HG03469 (cell line): ENCODE results near the gene PID1.
"Not testable (repeated sequence)": the region's sequence is repeated elsewhere in the genome, so short reads cannot be mapped to it uniquely, and the experiment has no call there.

Source experiments
- ATAC-seq: cut with Tn5 transposase; IDR thresholded peaks from one replicate; pipeline ENCODE4 v1.9.1; 2021; ENCODE audit warnings: mild to moderate bottlenecking, moderate library complexity, moderate number of reproducible peaks; ENCODE audit not compliant: unreplicated experiment

Gene PID1

GRCh38 chr2:229084447-229084846 lies 186.6 kb downstream of the PID1 start:
- ATAC-seq: no peak

GRCh38 chr2:229083606-229084340 lies 187.3 kb downstream of the PID1 start:
- no peak for ATAC-seq

DNA sequence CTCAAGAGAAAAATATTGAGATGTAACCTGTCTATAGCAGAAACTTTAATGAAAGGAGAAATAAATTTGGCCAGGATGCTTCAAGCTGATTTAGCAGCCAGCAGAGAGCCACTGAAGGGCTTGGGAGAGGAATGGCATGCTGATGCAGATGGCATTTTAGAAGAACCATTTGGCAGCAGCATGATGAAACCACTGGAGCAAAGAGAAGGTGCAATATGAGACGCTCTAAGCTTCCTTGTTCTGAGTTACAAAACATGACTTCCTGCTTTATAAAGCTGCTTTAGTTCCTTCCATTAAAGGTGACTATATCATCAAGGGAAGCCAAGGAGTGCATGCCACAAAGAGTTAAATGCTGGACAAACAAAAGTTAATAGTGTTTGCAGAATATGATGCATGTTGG lies 189.7 kb downstream of the PID1 start:
- no peak for ATAC-seq

DNA sequence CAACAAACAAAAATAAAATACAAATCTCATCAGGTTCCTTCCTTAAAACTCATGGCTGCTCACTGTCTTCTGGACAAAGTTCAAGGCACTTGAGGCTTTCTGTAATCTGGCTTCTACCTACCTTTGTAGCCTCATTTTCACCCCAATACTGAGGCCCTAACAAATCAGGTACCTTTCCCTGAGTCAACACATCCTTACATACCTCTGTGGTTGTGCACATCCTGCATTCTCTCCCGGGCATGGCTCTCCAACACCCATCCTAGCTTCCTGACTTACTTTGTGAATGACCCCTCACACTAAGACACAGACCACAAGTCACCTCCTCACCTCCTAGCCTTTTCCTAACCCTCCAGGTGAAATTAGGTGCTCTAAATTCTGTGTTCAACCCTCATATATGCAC lies 190.9 kb downstream of the PID1 start:
- no peak for ATAC-seq

GRCh38 chr2:229076886-229077285 lies 194.2 kb downstream of the PID1 start:
- ATAC-seq: not testable (repeated sequence)

DNA sequence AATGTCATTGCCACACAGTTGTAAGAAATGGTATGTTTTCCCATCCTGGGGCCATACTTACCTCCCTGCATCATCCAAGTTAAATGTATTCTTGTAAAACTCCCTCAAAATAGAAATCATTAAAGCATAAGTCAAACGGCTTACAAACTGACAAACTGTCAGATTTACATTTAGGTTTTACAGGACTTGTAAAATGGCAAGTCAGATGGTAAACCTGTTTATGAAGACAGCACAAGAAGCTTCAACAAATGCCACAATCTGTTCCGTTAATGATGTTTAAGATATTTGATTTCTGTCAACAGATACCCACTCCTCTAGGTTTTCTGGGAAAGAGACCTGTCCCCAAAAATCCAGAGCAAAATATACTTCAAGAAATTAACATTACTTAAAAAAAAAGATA lies 197.2 kb downstream of the PID1 start:
- ATAC-seq: no peak

DNA sequence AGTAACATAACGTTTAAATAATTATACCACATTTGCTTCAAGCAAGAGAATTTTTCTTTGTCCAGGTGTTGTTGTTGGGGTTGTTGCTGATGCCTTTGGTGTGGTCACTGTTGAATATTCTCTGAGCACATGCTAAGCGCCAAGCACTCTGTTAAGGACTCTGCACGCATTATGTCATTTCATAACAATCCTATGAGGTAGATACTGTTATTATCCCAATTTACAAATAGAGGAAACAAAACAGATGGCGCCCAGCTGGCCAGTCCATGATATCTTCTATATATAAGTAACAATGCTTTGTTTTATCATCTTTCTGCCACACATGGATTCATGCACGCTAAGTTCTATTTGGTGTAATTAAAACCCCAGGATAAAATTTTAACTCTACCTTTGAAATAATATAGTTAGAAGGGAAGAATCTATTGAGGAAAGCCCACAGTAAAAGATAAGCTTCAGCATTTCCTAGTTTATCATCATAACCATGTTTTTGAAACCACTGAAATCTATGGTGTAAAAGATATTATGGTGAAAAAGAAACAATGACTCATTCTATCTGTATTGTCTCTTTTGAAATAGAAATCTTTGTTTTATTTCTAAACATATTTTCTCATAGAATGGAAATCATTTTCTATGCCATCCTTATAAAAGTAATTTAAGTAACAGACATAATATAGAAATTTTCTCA lies 199.7 kb downstream of the PID1 start:
- ATAC-seq: no peak

DNA sequence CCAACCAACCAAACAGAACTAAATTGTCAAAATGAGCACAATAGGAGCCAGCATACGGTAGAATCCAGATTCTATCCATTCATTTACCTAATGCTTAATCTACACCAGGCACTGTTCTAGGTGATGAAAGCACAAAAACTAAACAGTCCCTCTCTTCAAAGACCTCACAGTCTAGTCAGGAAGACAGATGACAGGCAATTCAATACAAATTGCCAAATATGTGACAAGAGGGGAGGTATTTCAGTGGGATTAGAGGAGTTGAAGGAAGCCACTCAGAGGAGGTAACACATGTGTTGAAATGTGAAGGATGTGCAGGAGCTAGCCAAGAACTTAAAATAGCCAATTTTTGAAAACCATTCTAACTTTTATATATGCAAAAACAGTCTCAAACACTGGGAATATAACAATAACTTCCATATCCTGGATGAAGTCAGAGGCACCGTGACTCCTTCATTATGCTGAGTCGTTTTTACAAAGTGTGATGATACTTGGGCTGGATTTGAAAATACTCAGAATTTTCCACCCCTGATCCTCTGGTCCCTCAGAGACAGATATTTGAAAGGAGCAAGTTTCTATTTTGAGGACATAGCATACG lies 204.9 kb downstream of the PID1 start:
- no peak for ATAC-seq

GRCh38 chr2:229064749-229065148 lies 206.3 kb downstream of the PID1 start:
- no peak for ATAC-seq

DNA sequence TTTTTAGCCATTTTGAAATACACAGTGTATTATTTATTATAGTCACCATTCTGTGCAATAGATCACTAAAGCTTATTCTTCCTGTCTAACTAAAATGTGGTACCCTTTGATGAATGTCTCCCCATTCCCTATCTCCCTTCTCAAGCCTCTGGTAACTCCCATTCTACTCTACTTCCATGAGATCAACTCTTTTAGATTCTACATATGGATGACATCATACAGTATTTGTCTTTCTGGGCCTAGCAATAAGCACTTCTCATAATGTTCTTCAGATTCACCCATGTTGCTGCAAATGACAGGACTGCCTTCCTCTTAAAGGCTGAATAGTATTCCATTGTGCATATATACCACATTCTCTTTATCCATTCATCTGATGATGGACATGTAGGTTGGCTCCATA lies 210.9 kb downstream of the PID1 start:
- ATAC-seq: no peak

DNA sequence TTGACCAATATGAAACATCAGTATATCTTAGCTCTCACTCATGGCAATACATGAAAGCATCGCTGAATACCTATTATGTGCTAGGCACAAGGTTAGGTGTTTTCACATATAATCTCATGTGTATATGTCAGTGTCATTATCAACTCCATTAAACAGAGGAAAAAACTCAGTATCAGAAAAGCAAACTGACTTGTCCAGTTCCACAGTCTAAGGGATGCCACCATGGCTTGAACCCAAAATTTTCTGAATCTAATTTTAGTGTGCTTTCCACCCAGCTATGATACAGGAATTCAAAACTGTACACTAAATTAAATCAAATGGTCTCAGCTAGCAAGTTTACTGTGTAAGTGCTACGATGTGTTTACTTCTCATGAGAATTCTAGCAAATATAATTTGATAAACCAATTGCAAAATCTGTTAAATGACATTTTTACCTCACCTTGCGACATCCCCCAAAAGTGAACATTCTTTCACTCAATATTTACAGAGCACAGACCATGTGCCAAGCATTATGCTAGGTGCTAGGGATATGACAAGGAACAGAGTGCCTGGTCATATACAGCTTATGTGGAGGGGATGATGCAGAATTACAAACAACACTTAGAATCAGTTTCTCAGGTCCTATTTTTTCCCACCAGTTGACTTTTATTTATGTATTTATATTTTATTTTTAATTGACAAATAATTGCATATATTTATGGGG lies 211.6 kb downstream of the PID1 start:
- ATAC-seq: no peak

DNA sequence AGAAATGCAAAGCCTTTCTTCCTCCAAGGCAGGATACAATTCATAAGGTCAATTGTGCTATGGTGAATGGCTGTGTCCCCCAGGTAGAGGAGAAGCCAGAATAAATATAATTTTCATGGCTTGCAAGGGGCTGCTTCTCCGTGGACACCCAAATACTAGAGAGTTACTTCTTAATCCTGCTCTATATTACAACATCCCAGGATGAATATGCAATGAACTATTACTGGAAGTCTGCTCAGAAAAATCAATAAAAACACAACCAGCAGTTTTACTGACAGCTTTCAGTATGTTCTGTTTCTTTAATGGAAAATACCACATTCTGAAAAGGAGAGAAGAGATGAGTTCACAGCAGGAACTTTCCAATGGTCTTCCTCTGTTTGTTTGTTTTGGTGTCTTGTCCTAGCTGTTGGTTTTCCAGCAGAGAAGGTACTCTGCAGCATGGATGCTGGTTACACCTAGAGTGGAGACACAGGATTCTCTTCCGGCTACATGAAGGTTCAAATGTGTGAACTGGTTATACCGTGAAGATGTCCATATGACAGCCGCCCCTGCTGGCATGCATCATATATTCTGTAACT lies 213.0 kb downstream of the PID1 start:
- no peak for ATAC-seq

DNA sequence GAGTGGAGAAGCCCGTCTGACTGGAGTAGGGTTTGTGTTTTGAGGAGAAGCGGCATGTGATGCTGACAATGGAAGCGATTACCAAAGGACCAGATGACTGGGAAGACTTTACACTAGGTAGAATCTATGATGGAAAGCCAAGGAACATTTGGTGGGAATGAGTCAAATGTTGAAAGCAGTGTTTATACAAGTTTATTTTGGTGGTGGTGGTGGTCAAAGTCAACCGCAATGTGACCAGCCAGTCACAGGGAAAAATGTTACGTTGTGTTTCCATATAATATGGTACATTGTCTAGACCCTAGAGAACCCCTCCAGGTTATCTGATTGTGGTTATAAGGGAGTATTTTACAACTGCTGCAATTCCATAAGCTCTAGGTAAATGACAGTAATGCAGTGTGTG lies 216.8 kb downstream of the PID1 start:
- no peak for ATAC-seq

GRCh38 chr2:229051798-229052197 lies 219.3 kb downstream of the PID1 start:
- ATAC-seq: no peak

GRCh38 chr2:229050133-229050532 lies 221.0 kb downstream of the PID1 start:
- no peak for ATAC-seq

- ATAC-seq: no peak
These were observed 223.0 kb downstream of the PID1 start for GRCh38 chr2:229048134-229048533.

- no peak for ATAC-seq
These were observed 225.4 kb downstream of the PID1 start for GRCh38 chr2:229045671-229046070.

- ATAC-seq: no peak
These were observed 226.5 kb downstream of the PID1 start for GRCh38 chr2:229044581-229044980.

- ATAC-seq: no peak
These were observed 227.4 kb downstream of the PID1 start for GRCh38 chr2:229043681-229044080.

DNA sequence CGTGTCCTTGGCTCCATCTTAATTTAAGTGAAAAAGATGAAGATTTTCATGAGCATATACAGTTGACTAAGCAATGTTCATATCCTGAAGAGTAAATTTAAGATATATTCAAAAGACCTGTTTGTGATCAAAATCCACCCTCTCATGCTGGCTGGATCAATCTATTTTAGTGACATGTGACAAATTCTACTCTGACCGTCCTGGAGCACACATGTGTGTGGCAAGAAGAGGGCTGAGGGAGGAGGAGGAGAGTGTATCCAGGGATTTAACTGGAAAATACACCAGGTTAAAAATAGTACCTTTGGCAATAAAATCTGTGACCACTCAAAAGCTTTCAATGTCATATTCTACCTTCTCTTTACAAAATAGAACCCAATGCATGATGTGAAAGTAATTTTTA lies 228.7 kb downstream of the PID1 start:
- ATAC-seq: no peak

GRCh38 chr2:229041691-229042090 lies 229.4 kb downstream of the PID1 start:
- no peak for ATAC-seq
